HL-60 (cell line): ENCODE data around the gene DCPS.
"Not testable (repeated sequence)": the region's sequence is repeated elsewhere in the genome, so short reads cannot be mapped to it uniquely, and the experiment has no call there.

ENCODE experiments used
- CTCF ChIP-seq: IDR thresholded peaks from one replicate; pipeline ENCODE4 v1.5.1; 2011; ENCODE audit warnings: low read length, control low read depth, inconsistent platforms; ENCODE audit not compliant: insufficient read depth
- GABPA ChIP-seq: IDR thresholded peaks from 2 replicates; pipeline ENCODE4 v1.6.1; 2012; ENCODE audit warnings: low read depth
- POLR2AphosphoS5 ChIP-seq: IDR thresholded peaks from 2 replicates; pipeline ENCODE4 v1.6.1; 2012; ENCODE audit warnings: low read depth
- TF ChIP-seq, protein P1 (sequence below): IDR thresholded peaks from 2 replicates; pipeline ENCODE4 v1.6.1; 2012; ENCODE audit warnings: low read depth; ENCODE audit not compliant: insufficient replicate concordance

GRCh38 chr11:126374562-126375300 lies 70.9 kb downstream of the DCPS start:
- not testable (repeated sequence) for TF ChIP-seq CTCF, GABPA, POLR2AphosphoS5
- TF ChIP-seq, protein P1, sequence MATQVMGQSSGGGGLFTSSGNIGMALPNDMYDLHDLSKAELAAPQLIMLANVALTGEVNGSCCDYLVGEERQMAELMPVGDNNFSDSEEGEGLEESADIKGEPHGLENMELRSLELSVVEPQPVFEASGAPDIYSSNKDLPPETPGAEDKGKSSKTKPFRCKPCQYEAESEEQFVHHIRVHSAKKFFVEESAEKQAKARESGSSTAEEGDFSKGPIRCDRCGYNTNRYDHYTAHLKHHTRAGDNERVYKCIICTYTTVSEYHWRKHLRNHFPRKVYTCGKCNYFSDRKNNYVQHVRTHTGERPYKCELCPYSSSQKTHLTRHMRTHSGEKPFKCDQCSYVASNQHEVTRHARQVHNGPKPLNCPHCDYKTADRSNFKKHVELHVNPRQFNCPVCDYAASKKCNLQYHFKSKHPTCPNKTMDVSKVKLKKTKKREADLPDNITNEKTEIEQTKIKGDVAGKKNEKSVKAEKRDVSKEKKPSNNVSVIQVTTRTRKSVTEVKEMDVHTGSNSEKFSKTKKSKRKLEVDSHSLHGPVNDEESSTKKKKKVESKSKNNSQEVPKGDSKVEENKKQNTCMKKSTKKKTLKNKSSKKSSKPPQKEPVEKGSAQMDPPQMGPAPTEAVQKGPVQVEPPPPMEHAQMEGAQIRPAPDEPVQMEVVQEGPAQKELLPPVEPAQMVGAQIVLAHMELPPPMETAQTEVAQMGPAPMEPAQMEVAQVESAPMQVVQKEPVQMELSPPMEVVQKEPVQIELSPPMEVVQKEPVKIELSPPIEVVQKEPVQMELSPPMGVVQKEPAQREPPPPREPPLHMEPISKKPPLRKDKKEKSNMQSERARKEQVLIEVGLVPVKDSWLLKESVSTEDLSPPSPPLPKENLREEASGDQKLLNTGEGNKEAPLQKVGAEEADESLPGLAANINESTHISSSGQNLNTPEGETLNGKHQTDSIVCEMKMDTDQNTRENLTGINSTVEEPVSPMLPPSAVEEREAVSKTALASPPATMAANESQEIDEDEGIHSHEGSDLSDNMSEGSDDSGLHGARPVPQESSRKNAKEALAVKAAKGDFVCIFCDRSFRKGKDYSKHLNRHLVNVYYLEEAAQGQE, result not testable (repeated sequence)
